DND-41 (cell line): ENCODE data around the gene ETV5.

ENCODE experiments used
- CTCF ChIP-seq: IDR thresholded peaks from 2 replicates; pipeline ENCODE4 v1.5.1; 2012; ENCODE audit warnings: borderline replicate concordance, low read length, moderate library complexity, mild to moderate bottlenecking; ENCODE audit not compliant: poor library complexity, severe bottlenecking; ENCODE audit errors: extremely low read depth
- EZH2 ChIP-seq: IDR thresholded peaks from 3 replicates; pipeline ENCODE4 v1.6.1; 2012; ENCODE audit warnings: borderline replicate concordance, low read depth, mild to moderate bottlenecking, moderate library complexity, low read length, inconsistent platforms; ENCODE audit not compliant: severe bottlenecking

- peak; percentile 47 for TF ChIP-seq CTCF
- no peak for TF ChIP-seq EZH2
These were observed 105.9 kb downstream of the ETV5 start for GRCh38 chr3:186002884-186003472.
